Measurements from ENCODE around the gene ACTN1. TPM values are rescaled to one million over a fixed set of nuclear protein-coding genes. Genes with fewer than 3 reads are reported as not detected.
"Not testable (repeated sequence)": the region's sequence is repeated elsewhere in the genome, so short reads cannot be mapped to it uniquely, and the experiment has no call there.

The ACTN1 gene
- total RNA-seq = 1,000 to 10,000 TPM in 3 of 4 donors, 100 to 1,000 TPM in 1; 958 to 2,110 (median 1,439) TPM

DNA sequence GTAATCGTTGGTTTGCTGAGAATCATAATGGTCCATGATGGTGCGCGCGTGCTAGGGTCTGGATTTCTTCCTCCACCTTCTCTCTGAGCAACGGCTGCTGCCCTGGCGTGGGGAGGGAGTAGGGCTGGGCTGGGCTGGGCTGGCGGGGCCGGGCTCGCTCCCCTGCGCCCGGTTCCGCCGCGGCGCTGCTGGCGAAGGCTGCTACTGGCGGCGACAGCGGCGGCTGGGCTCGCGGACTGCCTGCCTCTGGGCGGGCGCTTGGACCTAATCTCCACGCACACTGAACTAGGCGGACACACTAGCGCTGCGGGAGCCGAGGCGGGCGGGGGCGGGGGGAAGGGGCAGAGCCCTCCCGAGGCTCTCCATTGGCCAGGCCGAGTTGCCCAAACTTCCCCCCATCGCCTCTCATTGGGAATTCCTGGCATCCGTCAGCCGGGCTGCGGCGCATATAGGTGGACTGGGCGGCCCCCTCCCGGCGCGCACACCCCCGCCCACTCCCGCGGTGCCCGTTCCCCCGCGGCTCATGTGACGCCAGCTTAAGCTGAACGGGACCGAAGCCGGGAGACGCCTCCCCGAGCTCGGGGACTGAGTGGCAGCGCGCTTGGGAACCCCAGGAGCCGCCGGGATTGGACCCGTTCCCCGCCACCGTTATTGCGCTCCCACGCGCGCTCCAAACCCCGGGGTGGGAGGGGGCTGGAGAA is at the start of gene ACTN1:
Gene ACTN1, minus strand, starts transcription at position 282 of the 701 bp plus-strand sequence. Its CDS starts 246 bp downstream, at position 36.
- peaks cover 0 to 9% (median 7%) of the 10 kb centered on the region in 4 donors for H3K36me3 ChIP-seq
- H3K4me1 ChIP-seq = peaks cover 37 to 75% (median 71%) of the 10 kb centered on the region in 4 donors
- TF ChIP-seq EP300 (IDR thresholded peaks at IDR 0.05) (peak; percentile 32), POLR2AphosphoS5 (IDR thresholded peaks at IDR 0.05) (peak; percentile 93 to 97), POLR2A (IDR thresholded peaks at IDR 0.05; ENCODE audit: low read depth) (peak; percentile 93)
- TF ChIP-seq, protein P1, sequence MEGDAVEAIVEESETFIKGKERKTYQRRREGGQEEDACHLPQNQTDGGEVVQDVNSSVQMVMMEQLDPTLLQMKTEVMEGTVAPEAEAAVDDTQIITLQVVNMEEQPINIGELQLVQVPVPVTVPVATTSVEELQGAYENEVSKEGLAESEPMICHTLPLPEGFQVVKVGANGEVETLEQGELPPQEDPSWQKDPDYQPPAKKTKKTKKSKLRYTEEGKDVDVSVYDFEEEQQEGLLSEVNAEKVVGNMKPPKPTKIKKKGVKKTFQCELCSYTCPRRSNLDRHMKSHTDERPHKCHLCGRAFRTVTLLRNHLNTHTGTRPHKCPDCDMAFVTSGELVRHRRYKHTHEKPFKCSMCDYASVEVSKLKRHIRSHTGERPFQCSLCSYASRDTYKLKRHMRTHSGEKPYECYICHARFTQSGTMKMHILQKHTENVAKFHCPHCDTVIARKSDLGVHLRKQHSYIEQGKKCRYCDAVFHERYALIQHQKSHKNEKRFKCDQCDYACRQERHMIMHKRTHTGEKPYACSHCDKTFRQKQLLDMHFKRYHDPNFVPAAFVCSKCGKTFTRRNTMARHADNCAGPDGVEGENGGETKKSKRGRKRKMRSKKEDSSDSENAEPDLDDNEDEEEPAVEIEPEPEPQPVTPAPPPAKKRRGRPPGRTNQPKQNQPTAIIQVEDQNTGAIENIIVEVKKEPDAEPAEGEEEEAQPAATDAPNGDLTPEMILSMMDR (IDR thresholded peaks at IDR 0.05) = peak in 1 of 3 experiments; percentile 5
- no peaks in the 10 kb centered on the region for H3K9me3 ChIP-seq
- no peaks in the 10 kb centered on the region for H3K27me3 ChIP-seq
- H3K4me3 ChIP-seq = peak within 1 kb of the TSS; percentile 71 to 79 (median 77)
- intact Hi-C loops (cut with DNase I) = loop anchor here (2.0 to 10.0 kb wide), 4 partner anchors 37 to 113 kb away; no protein-coding TSS in a partner anchor
- 0% methylated on average over 17 of the region's 68 CpGs for WGBS
- H3K27ac ChIP-seq (replicated peaks in 1 of 4) = peak within 1 kb of the TSS; percentile 97 to 100 (median 98)
- DNase-seq (ENCODE audit: extremely low spot score) = peak; percentile 98

DNA sequence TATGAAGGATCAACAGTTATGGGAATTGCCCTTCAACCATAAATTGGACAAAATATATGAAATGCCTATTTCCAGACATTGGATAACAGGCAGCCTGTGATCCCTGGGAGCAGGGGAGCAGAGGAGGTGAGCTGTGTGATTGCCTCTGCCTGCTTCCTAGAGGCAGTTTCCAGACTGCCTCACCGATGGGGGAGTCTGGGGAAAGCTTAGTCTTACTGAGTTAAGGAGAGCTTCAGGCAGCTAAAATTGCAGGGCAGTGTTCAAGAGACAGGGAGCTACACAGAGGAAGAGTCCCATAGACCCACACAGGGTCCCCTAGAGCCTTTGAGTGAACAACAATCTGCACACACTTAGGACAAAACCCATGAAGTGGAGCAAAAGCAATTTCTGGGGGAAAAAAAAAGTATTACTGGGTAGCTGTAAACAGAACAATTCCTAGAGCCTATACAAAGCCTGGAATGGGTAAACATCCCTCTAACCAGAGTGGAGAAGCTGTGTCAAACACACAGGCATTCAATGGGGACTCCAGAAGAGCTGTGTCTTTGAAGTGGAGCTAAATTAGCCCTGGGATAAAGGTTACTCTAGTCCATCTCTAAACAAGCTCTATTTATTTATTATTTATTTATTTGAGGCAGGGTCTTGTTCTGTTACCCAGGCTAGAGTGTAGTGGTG is 48.3 kb upstream of the ACTN1 start:
- DNase-seq (ENCODE audit: extremely low spot score) = no peak
- Histone ChIP-seq H3K9me3 (no peaks in the 10 kb centered on the region), H3K4me3 (no peak overlapping the region), H3K27ac (replicated peaks in 1 of 4) (no peak overlapping the region), H3K27me3 (no peaks in the 10 kb centered on the region), H3K4me1 (no peaks in the 10 kb centered on the region), H3K36me3 (no peaks in the 10 kb centered on the region)
- TF ChIP-seq EP300 (IDR thresholded peaks at IDR 0.05) (no peak), POLR2A (IDR thresholded peaks at IDR 0.05; ENCODE audit: low read depth) (no peak), POLR2AphosphoS5 (IDR thresholded peaks at IDR 0.05) (no peak)
- TF ChIP-seq, protein P1 (IDR thresholded peaks at IDR 0.05) = no peak
- WGBS = 50% methylated on average over 1 of the region's 1 CpG
- intact Hi-C loops (cut with DNase I) = no loop called here

DNA sequence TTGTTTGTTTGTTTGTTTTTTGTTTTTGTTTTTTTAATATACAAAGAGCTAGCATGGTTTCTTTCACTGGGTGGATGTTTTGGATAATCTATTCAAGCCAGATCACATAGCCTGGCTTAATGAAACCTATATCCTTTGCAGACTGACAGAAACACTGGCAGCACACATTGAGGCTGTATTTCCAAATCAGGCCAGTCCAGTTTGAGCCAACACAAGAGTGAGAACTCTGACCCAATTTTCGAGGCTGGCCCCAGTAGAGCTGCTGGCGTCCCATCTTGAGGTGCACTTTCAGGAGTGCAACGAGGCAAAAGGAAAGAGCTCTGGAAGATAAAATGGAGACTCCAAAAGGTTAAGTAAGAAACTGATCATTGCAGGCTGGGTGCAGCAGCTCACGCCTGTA is 43.9 kb upstream of the ACTN1 start:
- WGBS = 88% methylated on average over 4 of the region's 4 CpGs
- Histone ChIP-seq H3K27me3 (no peaks in the 10 kb centered on the region), H3K9me3 (no peaks in the 10 kb centered on the region), H3K4me3 (no peak overlapping the region), H3K27ac (replicated peaks in 1 of 4) (no peak overlapping the region), H3K36me3 (no peaks in the 10 kb centered on the region), H3K4me1 (no peaks in the 10 kb centered on the region)
- no peak for DNase-seq (ENCODE audit: extremely low spot score)
- TF ChIP-seq POLR2A (IDR thresholded peaks at IDR 0.05; ENCODE audit: low read depth) = no peak
- no peak for TF ChIP-seq EP300 (IDR thresholded peaks at IDR 0.05)
- no peak for TF ChIP-seq POLR2AphosphoS5 (IDR thresholded peaks at IDR 0.05)
- TF ChIP-seq, protein P1 (IDR thresholded peaks at IDR 0.05) = no peak
- intact Hi-C loops (cut with DNase I) = no loop called here

DNA sequence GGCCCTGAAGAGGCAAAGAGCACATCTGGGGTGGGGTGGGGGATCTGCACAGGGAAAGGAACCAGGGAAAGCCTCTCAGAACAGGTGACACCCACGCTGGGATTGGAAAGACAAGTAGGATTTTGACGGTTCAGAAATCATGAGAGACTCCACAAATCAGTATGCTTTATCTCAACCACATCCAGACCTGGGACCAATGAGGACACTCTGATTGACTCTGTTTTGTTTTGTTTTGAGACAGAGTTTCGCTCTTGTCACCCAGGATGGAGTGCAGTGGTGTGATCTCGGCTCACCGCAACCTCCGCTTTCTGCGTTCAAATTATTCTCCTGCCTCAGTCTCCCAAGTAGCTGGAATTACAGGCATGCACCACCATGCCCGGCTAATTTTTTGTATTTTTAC is 43.0 kb upstream of the ACTN1 start:
- H3K4me1 ChIP-seq; H3K4me3 ChIP-seq; H3K27me3 ChIP-seq; H3K27ac ChIP-seq (replicated peaks in 1 of 4); H3K36me3 ChIP-seq; intact Hi-C loops (cut with DNase I); H3K9me3 ChIP-seq; DNase-seq (ENCODE audit: extremely low spot score): not testable (repeated sequence)
- WGBS = 95% methylated on average over 8 of the region's 8 CpGs

DNA sequence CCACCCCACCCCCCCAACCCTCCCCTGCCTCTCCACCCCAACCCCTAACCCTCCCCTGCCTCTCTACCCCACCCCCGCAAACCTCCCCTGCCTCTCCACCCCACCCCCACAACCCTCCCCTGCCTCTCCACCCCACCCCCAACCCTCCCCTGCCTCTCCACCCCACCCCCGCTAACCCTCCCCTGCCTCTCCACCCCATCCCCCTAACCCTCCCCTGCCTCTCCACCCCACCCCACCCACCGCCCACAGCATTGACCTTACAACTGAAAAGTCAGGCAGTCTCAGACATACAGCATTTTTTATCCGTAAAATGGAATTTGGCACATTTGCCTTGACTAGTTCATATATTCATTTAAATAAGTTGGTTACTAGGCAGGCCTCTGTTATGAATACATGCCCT is 38.6 kb upstream of the ACTN1 start:
- Histone ChIP-seq H3K9me3 (no peaks in the 10 kb centered on the region), H3K36me3 (no peaks in the 10 kb centered on the region), H3K4me3 (no peak overlapping the region), H3K27me3 (no peaks in the 10 kb centered on the region), H3K4me1 (peaks cover 0 to 5% (median 0%) of the 10 kb centered on the region in 4 donors), H3K27ac (replicated peaks in 1 of 4) (no peak overlapping the region)
- TF ChIP-seq POLR2AphosphoS5 (IDR thresholded peaks at IDR 0.05) (no peak), EP300 (IDR thresholded peaks at IDR 0.05) (no peak), POLR2A (IDR thresholded peaks at IDR 0.05; ENCODE audit: low read depth) (no peak)
- TF ChIP-seq, protein P1 (IDR thresholded peaks at IDR 0.05) = no peak
- no peak for DNase-seq (ENCODE audit: extremely low spot score)
- intact Hi-C loops (cut with DNase I) = no loop called here
- 79% methylated on average over 3 of the region's 4 CpGs for WGBS

All from esophagus muscularis mucosa (tissue), 4 donors.